Epidermal melanocyte (primary cell): Measurements from ENCODE around the gene MICALL2.

Experiments
- DNase-seq: peaks from one replicate; pipeline ENCODE4 v3.0.0; 2011; ENCODE audit warnings: low spot score; ENCODE audit not compliant: insufficient read length

MICALL2 gene

DNA sequence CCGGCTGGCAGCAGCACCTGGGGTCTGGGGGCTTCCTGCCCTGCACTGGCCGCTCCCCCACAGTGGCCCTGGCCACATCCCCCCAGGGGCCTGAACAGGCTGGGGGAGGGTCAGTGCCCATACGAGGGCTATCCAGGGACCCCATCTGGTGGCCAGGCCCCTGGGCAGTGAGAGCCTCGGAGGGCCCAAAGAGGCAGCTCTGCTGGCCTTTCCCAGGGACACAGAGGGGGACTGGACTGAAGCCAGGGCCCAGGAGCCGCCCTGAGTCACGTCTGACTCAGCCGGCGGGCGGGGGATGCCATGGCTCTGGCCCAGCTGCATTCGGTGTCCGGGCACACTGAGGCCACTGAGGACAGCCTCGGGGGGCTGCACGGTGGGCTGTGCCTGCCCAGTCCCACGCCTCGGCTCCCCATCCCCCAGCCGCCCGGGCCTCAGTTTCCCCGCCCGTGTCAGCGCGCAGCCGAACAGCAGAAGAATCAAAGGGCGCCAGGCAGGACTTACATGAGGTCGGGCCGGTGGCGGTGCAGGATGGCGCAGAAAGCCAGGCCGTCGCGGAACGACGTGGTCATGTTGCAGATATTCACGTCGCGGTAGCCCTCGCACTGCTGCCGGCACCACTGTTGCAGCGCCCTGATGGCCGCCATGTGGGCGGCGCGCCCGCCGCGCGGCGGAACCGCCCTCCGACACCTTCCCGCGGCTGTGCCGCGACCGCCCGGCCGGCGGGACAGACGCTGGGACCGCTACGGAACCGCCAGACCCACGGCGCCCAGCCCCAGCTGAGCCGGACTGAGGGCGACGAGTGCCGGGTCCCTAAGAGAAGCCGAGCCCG lies at the start of gene MICALL2:
Gene MICALL2 (minus strand): TSS at position 788 of the 829 bp plus-strand sequence. CDS start 144 bp downstream, at position 644.
- peak; percentile 87 for DNase-seq

DNA sequence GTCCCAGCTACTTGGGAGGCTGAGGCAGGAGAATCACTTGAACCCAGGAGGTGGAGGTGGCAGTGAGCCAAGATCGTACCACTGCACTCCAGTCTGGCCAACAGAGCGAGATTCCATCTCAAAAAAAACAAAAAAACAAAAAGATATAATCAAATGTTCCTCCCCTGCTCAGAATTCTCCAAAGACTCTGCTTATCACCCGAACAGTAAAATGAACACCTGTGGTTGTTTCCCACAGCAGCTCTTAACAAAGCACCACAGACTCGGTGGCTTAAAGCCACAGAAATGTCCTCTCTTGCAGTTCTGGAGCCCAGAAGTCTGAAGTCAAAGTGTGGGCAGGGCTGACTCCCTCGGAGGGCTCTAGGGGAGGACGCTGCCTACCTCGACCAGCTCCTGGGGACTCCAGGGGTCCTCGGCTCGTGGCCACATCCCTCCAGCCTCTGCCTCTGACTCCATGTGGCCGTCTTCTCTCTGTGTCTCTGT lies 49.0 kb upstream of the MICALL2 start:
- DNase-seq, result no peak

DNA sequence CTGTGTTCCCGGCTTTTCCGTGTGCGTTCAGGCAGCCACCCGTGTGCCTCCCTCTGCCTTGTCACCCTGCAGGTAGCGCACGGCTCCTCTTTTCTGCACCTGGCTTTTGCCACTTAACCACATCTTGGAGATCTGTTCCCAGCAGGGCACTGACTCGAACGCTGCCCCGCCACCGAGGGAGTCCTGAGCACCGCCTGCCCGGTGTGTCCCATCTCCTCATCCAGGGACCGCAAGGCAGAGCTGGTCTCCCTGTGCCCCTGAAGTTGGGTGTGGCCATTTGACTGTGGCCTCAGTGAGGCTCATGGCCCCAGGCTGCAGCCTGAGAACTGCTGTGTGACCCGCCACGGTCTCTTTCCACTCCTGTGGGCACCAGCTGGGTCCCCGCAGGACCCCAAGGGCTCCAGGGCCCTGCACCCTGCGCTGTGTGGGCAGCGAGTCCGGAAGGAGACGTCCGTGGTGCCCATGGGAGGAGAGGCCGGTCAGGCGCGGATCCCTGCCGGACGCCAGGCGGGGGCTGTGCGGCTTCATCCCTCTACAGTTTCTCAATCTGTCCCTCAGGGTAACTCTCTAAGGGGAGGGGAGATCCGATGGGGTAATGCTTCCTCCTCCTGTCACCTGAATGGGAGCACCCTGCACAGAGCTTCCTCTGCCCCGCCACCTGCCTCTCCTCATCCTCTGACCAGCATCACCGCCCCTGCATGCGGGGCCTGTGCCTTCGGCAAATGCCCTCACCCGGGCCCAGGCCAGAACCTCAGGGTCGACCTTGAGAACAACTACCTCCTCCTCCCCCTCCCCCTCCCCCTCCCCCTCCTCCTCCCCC lies 46.7 kb upstream of the MICALL2 start:
- DNase-seq, result no peak

DNA sequence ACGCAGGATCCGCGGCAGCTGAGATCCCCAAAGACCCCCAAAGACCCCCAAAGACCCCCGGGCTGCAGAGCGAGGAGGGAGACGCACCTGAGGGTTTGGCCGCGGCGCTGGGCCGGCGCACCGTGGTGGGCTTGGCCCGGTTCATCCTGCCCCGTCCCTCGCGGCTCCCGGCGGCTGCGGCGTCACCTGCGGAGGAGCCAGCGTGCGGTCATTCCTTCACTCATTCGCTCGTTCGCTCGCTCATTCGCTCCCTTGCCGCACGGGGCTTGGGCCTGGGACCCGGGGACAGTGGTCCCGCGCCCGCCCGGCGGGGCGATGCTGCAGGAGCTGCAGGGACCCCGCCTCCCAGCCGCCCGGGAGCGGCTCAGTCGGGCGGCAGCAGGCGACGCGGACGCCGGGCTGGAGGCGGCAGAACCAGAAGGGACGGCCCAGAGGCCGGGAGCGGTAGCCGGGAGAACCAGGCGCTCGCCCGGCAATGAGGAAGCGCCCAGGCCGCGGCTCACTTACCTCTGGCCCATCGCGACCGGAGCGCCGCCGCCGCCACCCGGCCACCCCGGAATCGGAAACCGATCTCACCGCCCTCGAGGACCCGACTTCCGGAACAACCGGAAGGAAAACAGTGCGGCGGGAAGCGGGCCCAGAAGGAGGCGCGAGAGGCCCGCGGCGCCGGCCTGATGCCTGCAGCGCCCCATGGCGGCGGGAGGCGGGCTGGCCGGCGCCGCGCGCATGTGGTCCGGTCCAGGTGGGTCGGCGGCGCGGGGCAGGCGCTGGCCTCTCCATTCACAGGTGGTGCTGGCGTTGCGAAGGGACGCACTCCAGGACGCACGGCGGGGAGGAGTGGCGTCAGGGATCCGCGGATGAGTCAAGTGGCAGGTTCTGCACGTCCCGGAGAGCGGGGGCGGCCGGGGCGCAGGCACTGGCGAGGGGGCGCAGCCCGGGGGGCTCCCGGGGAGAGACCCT lies 44.8 kb upstream of the MICALL2 start, which contains the start of gene INTS1:
Gene INTS1 (minus strand): TSS at position 574 of the 960 bp plus-strand sequence. CDS start 429 bp downstream, at position 145.
- DNase-seq, result peak; percentile 99

DNA sequence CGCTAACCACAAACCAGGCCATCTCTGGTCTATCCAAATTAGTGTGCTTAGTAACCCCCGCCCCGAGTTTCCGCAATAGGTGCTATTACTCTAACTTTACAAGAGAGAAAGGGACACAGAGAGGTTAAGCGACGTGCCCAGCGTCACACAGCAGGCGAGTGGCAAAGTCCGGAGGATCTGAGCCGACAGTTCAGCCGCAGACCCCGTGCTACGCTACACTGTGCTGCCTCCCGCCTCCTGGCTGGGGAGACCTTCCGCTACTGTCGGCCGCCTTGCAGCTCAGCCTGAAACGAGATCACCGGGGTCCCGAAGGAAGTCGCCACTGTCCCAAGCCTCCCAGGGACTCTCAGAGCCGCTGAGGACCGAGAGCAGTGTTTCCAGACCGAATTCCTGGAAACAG lies 44.1 kb upstream of the MICALL2 start:
- no peak for DNase-seq

DNA sequence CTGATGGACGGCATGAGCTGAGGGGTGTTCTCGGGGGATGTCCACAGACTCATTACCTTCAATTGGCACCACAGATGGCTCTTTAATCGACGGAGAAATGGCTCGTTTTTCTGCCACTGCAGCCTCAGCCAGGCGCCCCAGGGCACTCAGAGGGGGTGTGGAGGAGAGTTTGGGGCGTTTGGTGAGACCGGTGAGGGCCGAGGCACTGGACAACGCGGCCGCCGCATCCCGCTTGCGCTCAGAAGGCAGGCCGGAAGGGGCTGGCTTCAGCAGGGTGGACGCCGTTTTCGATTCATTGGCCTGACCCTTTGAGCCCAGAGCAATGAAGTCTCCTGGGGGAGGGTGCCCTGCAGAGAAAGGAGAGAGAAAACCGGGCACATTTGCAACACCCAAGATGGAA lies 43.6 kb upstream of the MICALL2 start:
- DNase-seq, result no peak

DNA sequence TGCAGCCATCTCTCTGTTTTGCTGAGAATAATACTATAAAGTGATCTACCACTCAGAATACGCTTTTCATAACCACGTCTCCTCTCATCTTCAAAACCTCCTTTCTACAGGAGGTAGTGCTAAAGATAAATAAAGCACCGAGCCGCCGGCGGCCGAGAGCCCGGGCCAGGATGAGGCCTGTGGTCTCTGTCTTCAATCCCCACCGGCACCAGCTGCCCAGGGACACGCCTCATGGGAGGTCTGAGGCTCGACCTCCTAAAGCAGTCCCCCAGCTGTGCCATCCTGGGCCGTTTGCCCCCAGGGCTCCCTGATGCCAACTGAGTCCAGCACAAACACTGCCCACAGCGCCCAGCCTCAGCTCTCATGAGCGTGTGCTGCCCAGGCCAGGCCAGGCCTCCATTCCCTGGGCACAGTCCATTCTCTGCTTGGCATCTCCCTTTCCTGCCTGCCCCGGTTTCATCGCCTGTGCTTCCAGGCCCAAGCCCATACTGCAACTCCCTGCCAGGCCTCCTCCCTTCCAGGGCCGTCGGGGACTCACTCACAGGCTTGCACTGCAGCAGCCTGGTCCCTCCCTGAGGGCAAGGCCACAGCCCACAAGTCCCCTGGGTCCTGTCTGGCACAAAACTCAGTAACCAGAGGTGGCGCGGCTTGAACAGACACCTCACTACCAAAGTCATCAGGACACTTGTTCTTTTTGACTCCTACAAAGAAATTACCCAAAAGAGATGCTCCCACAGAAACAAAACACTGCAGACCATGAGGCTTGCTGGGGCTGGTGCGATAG lies 42.4 kb upstream of the MICALL2 start:
- no peak for DNase-seq

DNA sequence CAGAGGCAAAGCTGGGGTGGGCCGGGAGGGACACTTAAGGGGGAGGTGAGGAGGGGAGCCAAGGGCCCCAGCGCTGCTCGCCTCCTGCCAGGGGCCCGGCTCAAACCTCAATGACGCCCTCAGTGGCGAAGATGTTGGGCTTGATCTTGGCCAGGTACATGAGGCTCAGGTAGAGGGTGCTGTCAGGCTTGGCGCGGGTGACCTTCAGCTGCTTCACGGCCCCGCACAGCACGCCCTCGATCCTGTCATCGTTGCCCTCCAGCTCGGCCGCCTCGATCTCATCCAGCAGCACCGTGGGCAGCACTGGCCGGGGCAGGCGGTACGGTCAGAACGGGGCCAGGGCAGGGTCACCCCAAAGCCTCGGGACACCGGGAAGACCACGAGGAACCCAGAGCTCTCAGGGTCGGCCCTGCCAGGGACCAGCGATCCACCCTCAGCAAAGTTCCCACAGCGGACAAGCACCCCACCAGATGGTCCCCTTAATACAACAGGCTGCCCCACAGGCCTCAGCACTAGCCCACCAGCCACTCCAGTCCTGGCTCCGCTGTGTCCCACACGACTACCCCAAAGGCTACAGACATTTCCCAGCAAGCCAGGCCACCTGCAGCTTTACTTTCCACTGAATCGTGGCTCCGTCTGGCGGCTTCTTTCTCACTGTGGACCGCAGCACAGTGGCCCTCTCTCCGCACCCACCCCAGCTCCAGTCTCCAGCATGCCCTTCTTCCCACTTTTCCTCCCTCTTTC lies 41.0 kb upstream of the MICALL2 start:
- no peak for DNase-seq

DNA sequence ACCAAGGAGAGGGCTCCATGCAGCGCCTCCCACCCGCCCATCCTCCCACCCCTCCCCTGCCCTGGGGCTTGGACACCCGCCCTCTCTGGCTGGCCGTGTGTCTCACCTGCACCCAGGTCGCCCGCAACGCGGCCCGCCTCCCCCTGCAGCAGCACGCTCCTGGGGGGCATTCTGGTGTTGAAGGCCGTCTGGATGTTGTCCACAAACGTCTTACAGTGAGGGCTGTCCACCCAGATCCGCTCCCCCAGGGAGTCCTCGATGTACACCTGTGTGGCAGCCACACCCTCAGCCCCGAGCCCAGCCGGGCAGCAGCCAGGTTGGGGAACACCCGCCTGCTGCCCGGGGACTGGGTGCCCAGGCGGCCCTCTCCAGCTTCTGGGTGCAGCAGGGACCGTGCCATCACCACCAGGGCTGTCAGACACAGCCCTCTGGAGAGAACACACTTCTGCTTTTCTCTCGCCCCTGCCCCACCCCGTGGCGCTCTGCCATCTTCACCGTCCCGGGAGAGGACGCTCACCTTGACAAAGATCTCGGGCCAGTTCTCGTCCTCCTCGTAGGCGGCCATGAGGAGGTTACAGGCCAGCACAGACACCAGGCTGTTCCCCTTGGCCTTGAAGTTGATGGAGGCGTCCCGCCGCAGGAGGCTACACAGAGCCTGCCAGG lies 40.2 kb upstream of the MICALL2 start:
- no peak for DNase-seq

DNA sequence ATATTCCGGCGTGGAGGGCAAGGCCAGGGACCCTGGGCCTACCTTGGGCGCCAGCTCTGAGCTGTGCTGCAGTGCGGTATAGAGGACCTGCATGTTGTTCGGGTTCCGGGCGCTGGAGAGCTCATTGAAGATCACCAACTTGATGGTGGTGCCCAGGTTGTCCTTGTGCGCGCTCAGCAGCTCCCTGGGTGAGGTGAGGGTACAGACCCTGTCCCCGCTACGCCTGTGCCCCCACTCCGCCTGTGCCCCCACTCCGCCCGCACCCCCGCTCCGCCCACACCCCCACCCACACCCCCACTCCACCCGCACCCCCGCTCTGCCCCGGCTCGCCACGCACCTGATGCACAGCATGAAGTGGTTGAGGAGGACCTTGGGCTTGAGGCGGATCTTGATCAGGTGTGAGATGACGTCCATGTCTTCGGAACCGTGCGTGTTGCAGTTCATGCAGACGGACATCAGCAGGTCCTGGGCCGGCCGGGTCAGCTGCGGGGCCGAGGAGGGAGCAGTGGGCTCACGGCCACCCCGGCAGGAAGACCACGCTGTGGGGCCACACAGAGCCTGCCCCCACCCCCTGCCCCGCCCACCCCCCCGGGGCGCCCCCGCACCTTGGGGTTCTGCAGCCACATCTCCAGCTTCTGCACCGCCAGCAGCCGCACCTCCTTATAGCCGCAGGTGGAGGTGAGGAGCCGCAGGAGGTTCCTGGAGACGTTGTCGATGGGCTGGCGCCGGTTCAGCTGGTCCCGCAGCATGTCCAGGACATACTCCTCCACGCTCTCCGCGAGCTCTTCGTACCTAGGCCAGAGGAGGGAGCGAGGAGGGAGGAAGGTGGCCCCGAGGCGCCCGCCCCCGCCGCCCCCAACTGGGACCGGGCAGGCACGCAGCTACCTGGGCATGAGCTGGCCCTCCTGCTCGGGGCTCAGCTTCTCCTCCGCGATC lies 39.4 kb upstream of the MICALL2 start:
- no peak for DNase-seq

DNA sequence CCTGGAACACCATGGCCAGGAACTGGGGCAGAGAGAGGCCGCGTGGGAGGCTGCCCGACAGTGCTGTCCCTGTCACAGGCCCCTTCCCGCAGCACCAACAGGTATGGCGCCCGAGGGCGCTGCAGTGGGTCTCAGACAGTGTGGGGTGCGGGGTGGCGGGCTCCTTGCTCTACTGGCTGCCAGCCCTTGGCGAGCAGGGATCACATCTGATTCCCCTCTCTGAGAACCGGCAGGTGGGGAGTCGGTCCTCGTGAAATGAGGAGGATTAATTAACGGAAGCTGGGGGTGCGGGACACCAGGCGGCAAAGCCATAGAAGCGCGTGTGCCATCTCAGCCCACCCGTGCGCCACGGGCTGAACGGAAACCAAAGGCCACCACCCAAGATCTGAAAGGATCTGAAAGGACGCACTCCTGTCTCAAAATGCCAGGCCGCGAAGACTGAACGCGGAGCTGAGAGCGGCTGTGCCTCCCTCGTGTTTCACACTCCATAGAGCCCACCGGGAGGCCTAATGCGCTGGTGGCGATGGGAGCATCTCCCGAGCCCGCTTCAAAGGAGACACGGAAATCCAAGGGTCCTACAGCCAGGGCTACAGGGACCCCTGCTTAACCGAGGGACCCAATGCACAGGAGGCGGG lies 38.1 kb upstream of the MICALL2 start:
- DNase-seq, result no peak

DNA sequence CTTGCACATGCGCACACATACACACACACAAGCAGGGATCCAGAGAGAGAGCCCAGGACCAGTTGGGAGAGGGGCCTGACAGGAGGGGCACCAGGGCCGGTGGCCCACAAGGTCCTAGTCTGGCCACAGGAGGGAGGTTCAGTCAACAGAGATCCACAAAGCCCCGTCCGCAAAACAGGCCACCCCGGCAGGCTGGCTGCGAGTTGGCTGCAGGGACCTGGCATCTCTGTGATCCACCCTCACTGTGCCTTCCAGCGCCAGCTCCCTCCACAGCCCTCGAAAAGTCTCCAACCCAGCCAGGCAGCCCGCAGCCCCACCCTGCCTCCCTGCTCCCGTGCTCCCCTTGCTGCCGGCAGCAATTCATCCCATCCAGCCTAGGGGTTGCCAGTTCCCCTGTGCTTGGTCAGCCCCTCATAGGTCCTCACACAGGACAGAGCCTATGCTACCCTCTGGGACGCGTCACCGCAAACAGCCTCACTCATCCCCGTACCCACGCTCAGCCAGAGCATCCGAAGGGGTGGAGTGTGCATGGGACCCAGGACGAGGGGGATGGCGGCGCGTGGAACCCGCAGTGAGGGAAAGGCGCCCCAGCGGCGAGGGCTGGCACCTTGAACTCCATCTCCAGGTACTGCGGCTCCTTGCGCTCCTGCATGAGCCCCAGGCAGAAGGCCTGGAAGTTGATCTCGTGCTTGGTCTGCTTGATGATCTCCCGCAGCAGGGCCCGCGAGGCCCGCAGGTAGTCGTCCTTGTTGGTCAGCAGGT lies 37.4 kb upstream of the MICALL2 start:
- DNase-seq, result no peak

DNA sequence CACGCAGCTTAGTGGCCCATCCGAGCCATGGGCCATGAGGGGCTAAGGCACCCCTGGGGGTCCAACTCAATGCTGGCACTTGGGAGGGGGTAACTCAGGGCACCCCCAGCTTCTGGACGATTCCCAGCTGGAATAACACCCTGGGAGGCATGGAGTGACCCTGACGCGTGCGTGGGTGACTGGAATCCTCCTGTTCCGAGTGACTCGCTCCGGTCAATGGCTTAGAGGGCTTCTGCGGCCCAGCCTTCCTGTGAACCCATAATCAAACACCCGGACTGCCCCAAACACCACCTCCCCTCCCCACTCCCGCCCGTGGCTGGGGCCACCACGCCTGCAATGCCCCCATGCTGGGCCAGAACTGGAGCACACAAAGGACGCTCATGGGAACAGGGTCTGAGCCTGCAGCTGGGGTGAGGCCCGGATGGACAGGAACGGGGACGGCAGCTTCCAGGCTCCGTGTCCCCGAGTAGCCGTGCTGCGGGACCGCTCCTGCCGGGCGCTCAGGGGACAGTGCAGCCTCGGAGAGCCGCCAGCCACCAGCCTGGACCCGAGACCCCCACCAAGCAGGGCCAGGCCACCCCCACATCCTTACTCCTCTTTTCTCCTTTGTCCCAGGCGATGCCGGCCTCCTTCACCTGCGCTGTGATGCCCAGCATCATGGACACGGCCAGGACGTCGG lies 36.4 kb upstream of the MICALL2 start:
- no peak for DNase-seq

DNA sequence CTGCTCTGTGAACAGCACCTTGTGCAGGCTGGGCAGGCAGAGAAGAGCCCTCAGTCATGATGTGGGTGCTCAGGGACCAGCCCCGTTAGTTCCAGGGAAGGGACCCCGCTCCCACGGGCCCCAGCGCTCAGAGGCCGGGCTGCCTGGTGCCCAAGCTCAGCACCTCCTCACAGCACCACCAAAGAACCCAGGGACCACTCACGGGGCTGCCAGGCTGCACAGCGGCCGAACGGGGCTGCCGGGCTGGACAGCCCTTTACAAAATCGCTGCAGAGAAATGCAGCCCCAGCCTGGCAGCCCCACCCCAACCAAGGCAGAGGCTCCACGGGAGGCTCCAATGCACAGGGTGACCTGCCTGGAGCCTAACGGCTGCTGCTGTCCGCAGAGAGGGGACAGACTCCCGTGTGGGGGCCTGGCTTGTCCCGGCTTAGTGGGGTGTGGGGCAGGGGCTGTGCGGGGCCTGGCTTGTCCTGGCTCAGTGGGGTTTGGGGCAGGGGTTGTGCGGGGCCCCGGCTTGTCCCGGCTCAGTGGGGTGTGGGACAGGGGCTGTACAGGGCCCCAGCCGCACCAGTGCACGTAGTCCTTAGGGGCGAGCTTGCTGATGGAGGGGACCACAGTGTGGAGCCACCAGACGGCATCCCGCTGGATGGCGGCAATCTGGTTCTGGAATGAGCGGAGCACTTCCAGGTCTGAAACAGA lies 35.7 kb upstream of the MICALL2 start:
- DNase-seq, result no peak

DNA sequence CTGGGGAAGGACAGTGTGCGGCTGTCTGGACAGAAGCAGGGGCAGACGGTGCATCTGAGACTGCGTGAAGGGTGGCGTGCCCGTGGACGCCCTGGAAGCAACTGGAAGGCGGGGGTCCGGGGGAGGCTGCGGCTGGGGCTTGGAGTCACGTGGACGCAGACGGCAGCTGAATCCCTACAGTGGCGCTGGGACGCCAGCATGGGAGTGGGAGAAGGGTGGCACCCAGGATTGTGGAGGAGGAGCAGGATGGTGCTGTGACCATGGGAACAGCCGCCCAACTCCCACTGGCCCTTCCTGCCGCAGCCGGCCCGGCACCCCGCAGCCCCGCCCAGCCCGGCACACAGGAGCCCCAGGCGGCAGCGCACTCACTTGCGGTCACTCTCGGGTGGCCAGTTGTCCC lies 35.2 kb upstream of the MICALL2 start:
- DNase-seq, result no peak

DNA sequence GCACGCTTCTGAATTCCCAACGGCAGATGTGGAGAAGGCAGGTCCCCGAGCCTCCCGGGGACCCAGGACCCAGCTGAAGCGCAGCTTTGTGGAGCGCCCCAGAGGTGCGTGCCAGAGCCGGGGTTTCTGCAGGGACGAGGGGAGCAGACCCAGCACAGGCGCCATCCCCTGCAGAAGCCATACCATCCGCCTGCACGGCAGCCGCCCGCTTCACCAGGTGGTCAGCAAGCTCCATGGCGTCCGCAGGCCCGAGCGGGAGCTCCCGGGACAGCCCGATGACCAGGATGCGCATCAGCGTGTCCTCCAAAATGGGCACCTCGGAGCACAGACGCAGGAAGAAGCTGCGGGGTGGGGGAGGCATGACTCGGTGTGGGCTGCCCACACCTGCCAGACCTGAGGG lies 34.3 kb upstream of the MICALL2 start:
- DNase-seq, result no peak
